HPDE6-E6E7 (cell line): Measurements from ENCODE around the gene TXNDC11.

ENCODE experiments used
- DNase-seq: peaks from one replicate; pipeline ENCODE4 v3.0.0; 2011; ENCODE audit warnings: missing footprints; ENCODE audit errors: extremely low spot score

The TXNDC11 gene

GRCh38 chr16:11674001-11674817, 68.4 kb downstream of the TXNDC11 start:
- DNase-seq, result no peak

GRCh38 chr16:11673091-11674000, 69.3 kb downstream of the TXNDC11 start:
- no peak for DNase-seq

GRCh38 chr16:11672206-11673090, 70.2 kb downstream of the TXNDC11 start:
- no peak for DNase-seq

GRCh38 chr16:11671676-11672075, 71.0 kb downstream of the TXNDC11 start:
- DNase-seq, result no peak

- no peak for DNase-seq
Observed at GRCh38 chr16:11671271-11671670, 71.4 kb downstream of the TXNDC11 start.

GRCh38 chr16:11670171-11671131, 72.2 kb downstream of the TXNDC11 start:
- DNase-seq, result no peak

GRCh38 chr16:11669380-11670146, 73.1 kb downstream of the TXNDC11 start:
- no peak for DNase-seq

- DNase-seq, result no peak
Observed at GRCh38 chr16:11668623-11669379, 73.9 kb downstream of the TXNDC11 start.

- peak; percentile 94 for DNase-seq
Observed at GRCh38 chr16:11667824-11668622, 74.6 kb downstream of the TXNDC11 start, which contains the start of gene SNN. SNN (plus strand) TSS chr16:11668455; CDS start chr16:11676060, 7,605 bp downstream.

- DNase-seq, result no peak
Observed at GRCh38 chr16:11667221-11667823, 75.3 kb downstream of the TXNDC11 start.

GRCh38 chr16:11666103-11667055, 76.3 kb downstream of the TXNDC11 start:
- no peak for DNase-seq

GRCh38 chr16:11665071-11665491, 77.6 kb downstream of the TXNDC11 start:
- DNase-seq, result no peak

- no peak for DNase-seq
Observed at GRCh38 chr16:11662582-11662981, 80.1 kb downstream of the TXNDC11 start.

- no peak for DNase-seq
Observed at GRCh38 chr16:11660565-11660964, 82.1 kb downstream of the TXNDC11 start.

- DNase-seq, result peak; percentile 90
Observed at GRCh38 chr16:11658896-11659708, 83.6 kb downstream of the TXNDC11 start.

- DNase-seq, result no peak
Observed at GRCh38 chr16:11657556-11657955, 85.1 kb downstream of the TXNDC11 start.
